Adrenal gland (tissue), 12 donors: ENCODE measurements around the gene DYSF. TPM values are rescaled to one million over a fixed set of nuclear protein-coding genes. Genes with fewer than 3 reads are reported as not detected.

Source experiments
- DNase-seq, 7 donors: peaks; one replicate each; pipeline ENCODE4 v3.0.0-alpha.2; 2019 to 2020
- H3K27ac ChIP-seq, 5 donors: fragments of 200-600 bp; sonication (generic) in 4 of 5; 1 replicate in 3 of 5; 2 replicates in 2 of 5; pipeline versions ENCODE4 v1.5.1 to v1.8.0; 2016 to 2020; ENCODE audit warnings: mild to moderate bottlenecking in 1 of 5
- H3K27me3 ChIP-seq: fragments of 200-600 bp; 2 replicates; pipeline ENCODE4 v1.8.0; 2021
- H3K36me3 ChIP-seq, 2 donors: fragments of 200-600 bp; replicated peaks in 1 of 2; 1 replicate in 1 of 2; 2 replicates in 1 of 2; pipeline versions ENCODE4 v1.5.1 to v1.8.0; 2018 to 2022
- H3K4me1 ChIP-seq, 2 donors: fragments of 200-600 bp; replicated peaks in 1 of 2; 1 replicate in 1 of 2; 2 replicates in 1 of 2; pipeline versions ENCODE4 v1.5.1 to v1.8.0; 2018 to 2021
- H3K4me3 ChIP-seq, 4 donors: fragments of 200-600 bp; sonication (generic) in 3 of 4; one replicate each; pipeline ENCODE4 v1.5.1; 2016 to 2018
- H3K9me3 ChIP-seq, 3 donors: fragments of 200-600 bp; sonication (generic) in 1 of 3; replicated peaks in 1 of 3; 1 replicate in 2 of 3; 2 replicates in 1 of 3; pipeline versions ENCODE4 v1.5.1 to v1.8.0; 2016 to 2021
- CTCF ChIP-seq, 6 experiments: fragments of 450-650 bp in 4 of 6; fragments of 200-600 bp in 2 of 6; sonication (generic) in 1 of 6; IDR thresholded peaks; 1 replicate in 5 of 6; 2 replicates in 1 of 6; pipeline versions ENCODE4 v1.5.1 to v1.8.0; 2016 to 2021; ENCODE audit warnings: antibody characterized with exemption in 6 of 6, mild to moderate bottlenecking in 2 of 6, moderate library complexity in 1 of 6
- POLR2A ChIP-seq, 2 donors: fragments of 450-650 bp; IDR thresholded peaks; one replicate each; pipeline ENCODE4 v1.6.1; 2017; ENCODE audit warnings: antibody characterized with exemption in 2 of 2, mild to moderate bottlenecking in 2 of 2, moderate library complexity in 1 of 2
- whole genome bisulfite sequencing, 4 donors: extraction: QIAGEN DNeasy Blood & Tissue Kit in 2 of 4; methylation state at CpG; one replicate each; pipeline versions ENCODE4 v1.1.5 to v1.1.7; 2013 to 2017; 5-methylcytosine and 5-hydroxymethylcytosine counted together
- intact Hi-C, 2 donors: fragments of 100-400 bp; cut with DNase I; formaldehyde crosslinking; loops; one replicate each; pipeline versions ENCODE4 v1.14.1 to v1.15.0; 2022 to 2023
- polyA plus RNA-seq, 3 donors: library from polyadenylated mRNA; stranded (reverse); fragments of 200-250 nt in 2 of 3; fragments of 350-450 nt in 1 of 3; fragmentation: Illumina TruSeq in 1 of 3; extraction: RNeasy Lipid Tissue Mini Kit (QIAGEN cat#74804) in 1 of 3; gene quantifications; one replicate each; pipeline ENCODE4 v1.2.3, GENCODE V29; 2013 to 2014
- total RNA-seq, 9 donors: library from RNA; depleted of rRNA in 4 of 9; stranded (reverse); fragments of >200 nt in 4 of 9; fragments of 120-200 nt in 1 of 9; fragmentation: NEBNext Ultra II Directional in 1 of 9; extraction: Animal tissue kit (Norgen Biotek cat#: 25700) in 1 of 9; gene quantifications; one replicate each; pipeline versions ENCODE4 v1.1.0 to v1.2.4, GENCODE V29; 2013 to 2023
- donor health status: healthy with polysubstance abuse.
- donor health status: Bipolar disorder and iron deficiency.
- donor health status: DM: yes; HTN: yes; CAD: no.
- donor health status: DM: no; HTN: no; CAD: no.
- donor health status: DM: no; HTN: no; CAD: no.
- donor health status: DM: yes; HTN: yes; CAD: no.

The DYSF gene
- total and polyA plus RNA-seq, 12 donors: 3.2 to 22.4 (median 15.3) TPM

- Histone ChIP-seq H3K4me3 (no peak overlapping the region), H3K27ac (no peak overlapping the region), H3K27me3 (no peaks in the 10 kb centered on the region), H3K4me1 (no peaks in the 10 kb centered on the region), H3K36me3 (no peaks in the 10 kb centered on the region), H3K9me3 (no peaks in the 10 kb centered on the region)
- WGBS, 4 donors: 84 to 94% (median 87%) methylated on average over 5 to 9 of the region's 9 CpGs
- intact Hi-C loops: no loop called here
- TF ChIP-seq CTCF (IDR thresholded peaks at IDR 0.05) (no peak), POLR2A (IDR thresholded peaks at IDR 0.05) (no peak)
- DNase-seq: no peak
Observed at GRCh38 chr2:71567625-71568024, 114.3 kb downstream of the DYSF start.

GRCh38 chr2:71568103-71568502 lies 114.7 kb downstream of the DYSF start:
- H3K9me3 ChIP-seq: no peaks in the 10 kb centered on the region
- no peaks in the 10 kb centered on the region for H3K27me3 ChIP-seq
- no peak overlapping the region for H3K4me3 ChIP-seq
- no peak overlapping the region for H3K27ac ChIP-seq
- no peaks in the 10 kb centered on the region for H3K4me1 ChIP-seq
- 90 to 97% (median 91%) methylated on average over 11 to 14 of the region's 14 CpGs for WGBS, 4 donors
- no peaks in the 10 kb centered on the region for H3K36me3 ChIP-seq
- TF ChIP-seq POLR2A (IDR thresholded peaks at IDR 0.05) (no peak), CTCF (IDR thresholded peaks at IDR 0.05) (no peak)
- intact Hi-C loops: no loop called here
- no peak for DNase-seq

GRCh38 chr2:71570511-71570910 lies 117.2 kb downstream of the DYSF start:
- H3K27me3 ChIP-seq: no peaks in the 10 kb centered on the region
- H3K36me3 ChIP-seq: no peaks in the 10 kb centered on the region
- no peak for DNase-seq
- WGBS, 4 donors: 96 to 99% (median 96%) methylated on average over 9 to 10 of the region's 10 CpGs; no CpG with 5 or more reads in 1 of the 4 donors
- no peak overlapping the region for H3K27ac ChIP-seq
- intact Hi-C loops: no loop called here
- no peaks in the 10 kb centered on the region for H3K9me3 ChIP-seq
- H3K4me1 ChIP-seq: no peaks in the 10 kb centered on the region
- TF ChIP-seq POLR2A (IDR thresholded peaks at IDR 0.05) (no peak), CTCF (IDR thresholded peaks at IDR 0.05) (no peak)
- no peak overlapping the region for H3K4me3 ChIP-seq

GRCh38 chr2:71570951-71571460 lies 117.6 kb downstream of the DYSF start:
- no peak for TF ChIP-seq CTCF (IDR thresholded peaks at IDR 0.05)
- no peak for TF ChIP-seq POLR2A (IDR thresholded peaks at IDR 0.05)
- no peaks in the 10 kb centered on the region for H3K9me3 ChIP-seq
- H3K4me3 ChIP-seq: no peak overlapping the region
- H3K27ac ChIP-seq: no peak overlapping the region
- no peaks in the 10 kb centered on the region for H3K27me3 ChIP-seq
- no peaks in the 10 kb centered on the region for H3K36me3 ChIP-seq
- 89 to 99% (median 97%) methylated on average over 2 of the region's 2 CpGs for WGBS, 4 donors
- DNase-seq: no peak
- intact Hi-C loops: no loop called here
- no peaks in the 10 kb centered on the region for H3K4me1 ChIP-seq
